Body of pancreas (tissue), 4 donors: Measurements from ENCODE around the gene CSMD2.

Experiments
- POLR2A ChIP-seq, 3 donors: fragments of 450-650 bp; IDR thresholded peaks; one replicate each; pipeline ENCODE4 v1.6.1; 2016; ENCODE audit warnings: antibody characterized with exemption in 3 of 3, mild to moderate bottlenecking in 2 of 3
- TF ChIP-seq, protein P1 (sequence below), 7 experiments: fragments of 450-650 bp in 4 of 7; fragments of 200-600 bp in 3 of 7; sonication (generic) in 3 of 7; IDR thresholded peaks; one replicate each; pipeline ENCODE4 v1.5.1; 2016 to 2019; ENCODE audit warnings: antibody characterized with exemption in 7 of 7

DNA sequence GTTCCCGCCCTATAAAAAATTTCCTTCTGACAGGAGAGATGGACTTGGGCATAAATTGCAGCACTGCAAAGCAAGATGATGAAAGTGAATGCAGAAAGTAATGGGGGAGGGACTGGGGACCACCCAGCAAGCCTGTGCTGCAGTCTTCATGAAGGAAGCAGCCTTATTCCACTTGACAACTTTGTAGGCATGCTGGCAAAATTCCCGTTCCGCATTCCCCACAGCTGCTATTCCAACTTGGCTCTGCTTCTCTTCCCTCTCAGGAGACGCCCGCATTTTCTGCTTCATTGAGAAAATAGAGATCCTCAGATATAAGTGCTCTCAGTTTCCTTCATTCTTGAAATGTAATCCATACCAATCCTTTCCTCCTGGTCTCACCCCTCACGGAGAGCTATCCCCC lies 298.7 kb downstream of the CSMD2 start:
- TF ChIP-seq, protein P1, sequence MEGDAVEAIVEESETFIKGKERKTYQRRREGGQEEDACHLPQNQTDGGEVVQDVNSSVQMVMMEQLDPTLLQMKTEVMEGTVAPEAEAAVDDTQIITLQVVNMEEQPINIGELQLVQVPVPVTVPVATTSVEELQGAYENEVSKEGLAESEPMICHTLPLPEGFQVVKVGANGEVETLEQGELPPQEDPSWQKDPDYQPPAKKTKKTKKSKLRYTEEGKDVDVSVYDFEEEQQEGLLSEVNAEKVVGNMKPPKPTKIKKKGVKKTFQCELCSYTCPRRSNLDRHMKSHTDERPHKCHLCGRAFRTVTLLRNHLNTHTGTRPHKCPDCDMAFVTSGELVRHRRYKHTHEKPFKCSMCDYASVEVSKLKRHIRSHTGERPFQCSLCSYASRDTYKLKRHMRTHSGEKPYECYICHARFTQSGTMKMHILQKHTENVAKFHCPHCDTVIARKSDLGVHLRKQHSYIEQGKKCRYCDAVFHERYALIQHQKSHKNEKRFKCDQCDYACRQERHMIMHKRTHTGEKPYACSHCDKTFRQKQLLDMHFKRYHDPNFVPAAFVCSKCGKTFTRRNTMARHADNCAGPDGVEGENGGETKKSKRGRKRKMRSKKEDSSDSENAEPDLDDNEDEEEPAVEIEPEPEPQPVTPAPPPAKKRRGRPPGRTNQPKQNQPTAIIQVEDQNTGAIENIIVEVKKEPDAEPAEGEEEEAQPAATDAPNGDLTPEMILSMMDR (IDR thresholded peaks at IDR 0.05), result no peak
- no peak for TF ChIP-seq POLR2A (IDR thresholded peaks at IDR 0.05)
